Stimulated activated CD8-positive, alpha-beta memory T cell treated with anti-CD3 and anti-CD28 coated beads, Interleukin-7, amount 100 ng/mL, for 1 hour (primary cell): ENCODE results near the gene ECT2L.

Experiments
- DNase-seq, 2 donors: peaks; one replicate each; pipeline ENCODE4 v3.0.0-alpha.2; 2020; ENCODE audit warnings: low read depth in 2 of 2

ECT2L gene

DNA sequence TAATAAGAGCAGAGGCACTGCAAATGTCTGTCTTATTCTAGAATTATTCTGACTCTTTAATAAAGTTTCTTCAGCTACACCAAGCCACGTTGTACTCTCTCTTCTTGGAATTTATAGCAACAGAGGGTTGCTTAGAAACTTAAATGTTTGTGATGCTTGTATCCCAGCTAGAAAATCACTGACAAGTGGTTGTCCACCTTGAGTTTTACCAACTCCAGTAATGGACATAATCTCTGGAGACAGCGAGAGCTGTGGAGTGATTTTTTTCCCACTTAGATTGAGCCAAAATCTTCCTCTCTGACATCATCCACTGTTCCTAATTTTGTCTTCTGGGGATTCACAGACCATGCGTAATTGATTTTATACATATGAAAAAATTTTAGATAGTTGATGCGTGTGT is 8.0 kb downstream of the ECT2L start:
- no peak for DNase-seq

DNA sequence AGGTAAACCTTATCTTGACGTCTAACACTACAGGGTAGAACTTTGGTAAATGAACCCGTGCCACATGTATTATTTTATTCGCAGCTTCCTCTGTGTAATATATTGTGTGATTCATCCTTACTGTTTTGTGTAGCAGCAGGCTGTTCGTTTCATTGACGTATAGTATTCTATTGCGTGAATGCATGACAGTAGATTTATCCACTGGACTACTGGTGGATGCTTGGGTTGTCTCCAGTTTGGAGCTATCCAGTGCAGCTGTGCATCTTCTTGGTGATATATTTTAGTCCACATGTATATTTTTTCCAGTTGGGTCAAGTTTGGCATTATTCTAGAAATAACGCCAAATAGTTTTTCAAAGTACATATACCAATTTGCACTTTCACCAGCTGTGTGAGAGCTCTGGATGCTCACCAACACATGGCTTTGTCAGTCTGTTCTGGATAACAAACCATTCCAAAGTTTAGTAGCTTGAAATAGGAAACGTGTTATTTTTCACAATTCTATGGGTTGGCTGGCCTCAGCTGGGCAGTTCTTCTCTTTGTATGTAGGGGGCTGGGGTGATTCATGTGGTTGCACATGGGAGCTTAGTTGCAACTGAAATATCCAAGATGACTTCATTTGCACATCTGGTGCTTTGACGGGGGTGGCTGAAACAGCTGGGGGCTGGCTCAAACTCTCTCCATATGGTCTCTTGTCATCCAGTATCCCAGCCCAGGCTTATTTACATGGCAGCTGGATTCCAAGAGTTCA is 9.3 kb downstream of the ECT2L start:
- no peak for DNase-seq

DNA sequence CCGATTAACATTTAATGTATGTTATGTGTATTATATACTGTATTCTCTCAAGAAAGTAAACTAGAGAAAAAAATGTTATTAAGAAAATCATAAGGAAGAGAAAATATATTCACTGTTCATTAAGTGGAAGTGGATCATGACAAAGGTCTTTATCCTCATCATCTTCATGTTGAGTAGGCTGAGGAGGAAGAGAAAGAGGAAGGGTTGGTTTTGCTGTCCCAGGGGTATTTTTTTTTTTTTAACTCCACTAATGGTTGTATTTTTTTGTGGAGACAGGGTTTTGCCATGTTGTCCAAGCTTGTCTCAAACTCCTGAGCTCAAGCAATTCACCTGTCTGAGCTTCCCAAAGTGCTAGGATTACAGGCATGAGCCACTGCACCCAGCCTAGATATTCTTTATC is 11.0 kb downstream of the ECT2L start:
- DNase-seq, result no peak

DNA sequence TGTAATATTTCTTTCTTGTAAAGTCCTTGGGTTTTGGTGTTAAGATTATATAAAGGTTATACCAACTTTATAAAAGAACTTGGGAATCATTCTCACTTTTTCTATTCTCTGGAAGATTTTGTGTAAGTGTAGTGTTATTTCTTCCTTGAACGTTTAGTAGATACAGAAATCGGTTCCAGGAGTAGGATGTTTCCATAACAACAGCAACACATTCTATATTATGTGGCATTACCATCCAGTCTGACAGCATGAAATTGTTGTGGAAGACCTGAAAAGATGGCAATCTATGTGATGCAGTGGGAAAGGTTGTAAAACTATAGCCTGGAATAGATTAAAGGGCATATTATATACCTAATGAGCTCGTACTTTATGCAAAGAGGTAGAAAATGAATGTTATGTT is 13.8 kb downstream of the ECT2L start:
- DNase-seq, result no peak

DNA sequence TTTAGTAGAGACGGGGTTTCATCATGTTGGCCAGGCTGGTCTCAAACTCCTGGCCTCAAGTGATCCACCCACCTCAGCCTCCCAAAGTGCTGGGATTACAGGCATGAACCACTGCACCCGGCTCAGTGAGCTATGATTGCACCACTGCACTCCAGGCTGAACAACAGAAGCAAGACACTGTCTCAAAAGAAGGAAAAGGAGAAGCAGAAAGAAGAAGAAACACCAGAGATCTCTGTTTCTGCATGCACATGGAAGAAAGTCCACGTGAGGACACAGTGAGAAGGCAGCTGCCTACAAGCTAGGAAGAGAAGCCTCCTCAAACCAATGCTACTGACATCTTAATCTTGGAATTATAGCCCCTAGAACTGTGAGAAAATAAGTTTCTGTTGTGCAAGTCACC is 16.0 kb downstream of the ECT2L start:
- no peak for DNase-seq

DNA sequence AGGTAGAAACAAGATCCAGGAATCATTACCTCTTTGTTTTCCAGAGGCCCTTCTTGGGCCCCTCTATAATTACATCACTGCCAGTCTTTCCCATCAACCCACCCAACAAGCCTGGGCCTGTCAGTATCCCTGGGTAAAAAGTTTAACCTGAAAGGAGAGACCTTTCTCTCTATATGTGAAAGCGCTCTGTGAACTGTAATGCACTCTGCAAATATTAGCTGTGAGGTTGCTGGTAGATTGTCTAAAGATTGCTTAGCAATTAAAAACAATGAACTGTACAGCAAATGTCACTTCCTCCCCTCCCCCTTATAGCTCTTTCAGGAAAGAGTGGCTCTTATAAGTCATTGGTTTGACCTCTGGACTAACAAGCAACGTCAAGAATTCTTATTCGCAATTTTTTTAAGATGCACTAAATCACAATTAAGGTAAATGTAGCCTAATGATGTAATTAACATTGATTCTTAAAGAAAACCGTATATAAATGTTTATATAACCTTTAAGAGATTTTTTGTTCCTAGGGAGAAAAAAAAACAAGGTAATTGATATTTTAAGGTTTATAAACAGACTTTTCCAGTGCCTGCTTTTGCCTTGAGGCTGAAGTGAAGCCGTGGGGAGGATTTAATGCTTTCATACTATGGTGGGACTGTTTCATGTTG is 18.4 kb downstream of the ECT2L start:
- no peak for DNase-seq

DNA sequence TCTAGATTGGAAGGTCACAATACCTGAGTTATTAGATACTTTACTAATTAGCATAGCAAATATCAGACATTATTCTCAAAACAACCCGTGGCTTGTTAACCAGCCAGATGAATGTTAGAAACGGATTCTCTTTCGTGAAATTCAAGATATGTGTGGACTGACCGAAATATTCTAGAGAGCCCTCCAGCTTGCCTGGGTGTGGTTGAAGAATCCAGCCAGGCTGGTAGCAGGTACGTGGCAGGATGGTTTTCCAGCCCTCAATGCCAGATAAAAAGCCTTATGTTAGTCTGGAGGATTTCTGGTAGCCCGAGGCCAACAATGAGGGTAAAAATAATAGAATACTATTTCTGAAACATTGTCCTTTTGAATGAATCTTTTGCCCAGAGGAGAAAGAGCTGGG is 19.3 kb downstream of the ECT2L start:
- DNase-seq, result no peak

DNA sequence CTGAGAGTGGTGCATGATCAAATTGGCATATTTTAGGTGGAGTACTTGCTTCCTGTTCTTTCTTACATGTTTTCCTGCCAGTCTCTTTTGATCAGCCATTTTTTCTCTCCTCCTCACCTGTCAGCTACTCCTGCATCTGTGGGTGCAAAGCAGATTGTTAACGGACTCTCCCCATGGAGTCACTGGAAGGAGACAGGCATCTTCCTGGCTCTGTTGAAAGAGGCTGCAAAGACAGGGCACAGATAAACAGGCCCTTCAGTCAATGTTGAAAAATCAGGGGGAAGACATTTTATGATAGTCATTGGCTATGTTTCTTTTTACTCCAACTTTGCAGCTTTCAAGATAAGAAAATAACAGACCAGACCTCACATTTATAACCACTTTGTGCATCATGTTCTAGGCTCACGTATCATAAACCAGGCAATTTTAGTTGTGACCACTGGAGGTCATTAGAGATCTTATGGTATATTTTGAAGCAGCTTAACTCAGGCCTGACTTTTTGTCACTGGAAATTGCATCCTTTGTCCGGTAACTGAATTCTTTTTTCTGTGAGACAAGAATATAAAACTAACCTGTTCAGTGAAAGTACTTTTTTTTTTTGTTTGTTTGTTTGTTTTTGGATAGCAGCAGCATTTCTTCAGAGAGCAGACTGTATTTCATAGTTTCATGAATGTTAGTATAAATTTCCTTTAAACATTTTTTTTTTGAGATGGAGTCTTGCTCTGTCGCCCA is 20.1 kb downstream of the ECT2L start:
- DNase-seq, result no peak

DNA sequence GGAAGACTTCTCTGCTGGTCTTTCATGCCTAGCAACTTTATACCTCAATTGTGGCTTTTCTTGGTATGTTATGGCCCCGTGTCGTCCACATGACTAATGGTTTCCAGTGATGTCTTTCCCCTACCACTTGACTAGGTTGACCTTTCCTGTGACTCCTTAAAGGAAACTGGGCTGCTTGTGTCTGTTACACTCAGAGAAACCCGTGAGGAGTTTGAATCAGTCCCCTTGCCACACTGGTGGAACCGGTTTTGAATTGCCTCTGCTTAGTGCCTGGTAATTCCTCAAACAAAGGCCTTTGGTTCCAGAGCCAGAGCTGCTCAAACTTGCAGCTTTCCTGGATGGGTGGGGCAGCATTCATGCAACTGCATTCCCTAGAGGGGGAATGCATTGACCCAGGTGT is 21.9 kb downstream of the ECT2L start:
- no peak for DNase-seq

DNA sequence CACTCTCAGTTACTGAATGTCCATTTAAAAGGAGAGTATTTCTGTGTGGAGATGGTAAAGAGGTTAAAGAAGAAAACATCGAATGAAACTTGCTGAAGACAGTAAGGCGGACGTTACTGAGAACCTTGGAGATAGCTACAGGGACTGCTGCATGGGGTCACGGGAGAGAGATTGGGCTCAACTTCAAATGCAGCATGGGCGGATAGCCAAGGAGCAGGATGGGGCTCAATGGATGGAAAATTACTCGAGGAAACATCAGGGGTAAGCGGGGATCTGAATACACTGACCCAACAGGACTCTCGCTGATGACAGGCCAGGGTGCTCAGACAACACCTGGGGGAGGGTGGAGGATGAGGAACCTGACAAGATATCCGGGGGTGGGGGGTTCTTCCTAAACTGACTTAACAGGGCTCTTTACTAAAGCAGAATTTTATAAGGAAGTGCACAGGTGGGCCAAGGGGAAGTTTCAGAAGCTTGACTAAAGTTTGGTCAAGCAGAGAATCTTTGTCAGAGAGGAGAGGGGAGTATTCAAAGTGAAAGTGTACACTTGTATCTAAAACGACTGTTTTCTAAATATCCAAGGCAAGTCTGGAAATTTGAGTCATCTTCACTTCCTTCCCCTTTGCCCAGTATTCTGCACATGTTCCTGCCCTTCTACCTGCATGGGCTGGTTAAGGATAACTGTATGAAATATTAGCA is 22.8 kb downstream of the ECT2L start:
- no peak for DNase-seq

DNA sequence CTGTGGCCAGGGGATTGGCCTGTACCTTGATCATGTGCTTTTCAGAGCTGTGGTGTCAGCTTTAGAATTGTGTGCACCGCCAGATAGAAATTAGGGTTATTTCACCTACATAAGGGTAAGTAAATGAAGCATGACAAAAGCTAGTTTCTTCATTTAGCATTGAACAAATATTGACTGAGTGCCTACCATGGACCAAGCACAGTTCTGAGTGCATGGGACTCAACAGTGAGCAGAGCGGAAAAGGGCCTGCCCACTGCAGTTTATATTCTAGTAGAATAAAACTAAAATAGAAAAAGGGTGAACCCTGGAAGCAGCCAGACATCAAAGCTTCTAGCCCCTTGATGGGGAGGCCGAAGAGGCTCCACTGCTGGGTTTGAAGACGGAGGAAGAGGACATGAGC is 25.6 kb downstream of the ECT2L start:
- DNase-seq, result no peak

DNA sequence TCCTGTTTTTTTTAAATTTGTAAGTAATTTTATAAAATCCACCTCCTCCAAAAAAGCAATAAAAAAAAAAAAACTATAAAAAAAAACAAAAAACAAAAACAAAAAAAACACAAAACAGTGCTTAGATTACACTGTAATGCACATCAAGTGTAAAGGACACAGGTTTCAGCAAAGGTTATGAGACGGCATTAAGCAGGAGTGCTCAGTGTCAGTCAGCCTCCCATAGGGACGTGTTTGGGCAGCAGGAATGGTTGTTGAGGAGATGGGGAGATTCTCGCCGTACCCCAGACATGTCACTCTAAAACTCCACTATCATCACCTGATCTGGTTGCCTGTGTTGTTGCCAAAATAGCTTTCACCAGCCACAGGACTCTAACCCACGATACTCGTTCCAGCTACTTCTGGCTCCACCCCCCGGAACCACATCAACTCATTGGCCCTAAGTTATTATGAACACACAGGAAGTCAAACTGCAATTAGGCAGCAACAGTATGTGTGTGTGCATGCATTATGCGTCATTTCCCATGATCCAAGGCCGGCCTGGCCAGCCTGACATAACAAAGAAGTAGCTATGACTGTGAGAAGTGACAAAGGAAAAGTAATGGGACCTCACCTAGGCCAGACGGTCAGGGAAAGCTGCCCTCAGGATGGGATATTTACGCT is 28.7 kb downstream of the ECT2L start:
- DNase-seq, result no peak

DNA sequence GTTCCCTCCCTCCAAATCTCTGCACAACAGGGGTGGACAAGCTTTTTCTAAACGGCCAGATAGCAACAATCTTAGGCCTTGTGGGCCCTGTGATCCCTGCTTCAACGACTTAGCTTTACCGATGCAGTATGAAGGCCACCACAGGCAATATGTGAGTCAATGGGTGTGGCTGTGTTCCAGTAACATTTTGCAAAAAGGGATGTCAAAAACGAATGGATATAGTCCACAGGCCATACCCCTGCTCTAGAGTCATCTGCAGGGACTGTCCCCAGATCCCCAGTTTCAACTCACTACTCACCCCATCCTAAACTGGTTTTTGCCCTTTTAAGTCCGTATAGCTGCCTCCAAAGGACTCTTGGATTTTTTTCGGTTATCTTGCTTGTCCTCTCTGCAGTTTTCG is 34.4 kb downstream of the ECT2L start:
- DNase-seq, result no peak

DNA sequence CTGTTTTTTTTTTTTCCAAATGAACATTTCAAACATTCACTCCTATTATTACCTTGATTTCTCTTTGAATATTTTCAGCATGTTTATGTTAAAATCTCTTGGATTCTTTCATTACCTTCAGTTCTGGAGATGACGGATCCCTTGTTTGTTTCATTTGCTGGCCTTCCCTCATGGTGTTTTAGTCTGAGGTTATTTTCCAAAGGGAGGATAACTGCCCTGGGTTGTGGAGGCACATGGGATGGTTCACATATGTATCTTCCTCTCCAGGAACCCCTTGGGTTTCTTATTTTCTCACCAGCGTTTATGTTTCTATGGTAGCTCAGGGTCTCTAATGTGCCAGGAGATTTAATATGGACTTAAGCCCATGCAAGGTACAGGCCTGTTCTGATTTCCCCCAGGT is 36.3 kb downstream of the ECT2L start:
- DNase-seq, result no peak

DNA sequence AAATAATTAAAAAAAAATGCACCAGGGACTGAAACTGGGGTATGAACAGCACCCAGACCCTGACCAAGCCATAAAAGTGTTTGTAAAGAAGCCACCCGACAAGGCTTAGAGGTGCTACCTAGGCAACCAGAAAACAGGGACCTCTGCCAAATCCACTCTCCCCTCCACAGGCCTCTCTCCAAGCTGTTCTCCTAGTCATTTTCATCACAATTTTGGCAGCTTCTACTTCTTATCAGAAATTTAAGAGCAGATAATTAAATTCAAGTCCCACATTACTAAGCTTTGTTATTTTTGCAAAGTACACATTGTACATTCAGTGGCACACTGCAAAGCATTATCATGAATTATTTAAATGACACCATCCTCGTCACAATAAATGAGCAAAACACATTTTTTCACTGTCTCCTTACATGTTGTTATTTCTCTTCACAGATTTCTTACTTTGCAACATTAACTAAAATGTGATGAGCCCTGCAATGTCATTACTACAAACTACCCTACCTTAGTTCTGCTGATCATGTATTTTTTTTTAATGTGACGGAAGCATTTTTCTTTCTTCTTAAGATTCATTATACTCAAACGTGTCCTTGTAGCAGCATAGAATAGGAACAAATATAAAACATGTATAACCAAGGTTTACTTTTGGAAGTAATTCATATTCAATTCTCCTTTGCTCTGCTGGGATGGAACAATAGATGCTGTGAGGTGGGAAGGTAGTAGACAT is 38.1 kb downstream of the ECT2L start:
- no peak for DNase-seq

DNA sequence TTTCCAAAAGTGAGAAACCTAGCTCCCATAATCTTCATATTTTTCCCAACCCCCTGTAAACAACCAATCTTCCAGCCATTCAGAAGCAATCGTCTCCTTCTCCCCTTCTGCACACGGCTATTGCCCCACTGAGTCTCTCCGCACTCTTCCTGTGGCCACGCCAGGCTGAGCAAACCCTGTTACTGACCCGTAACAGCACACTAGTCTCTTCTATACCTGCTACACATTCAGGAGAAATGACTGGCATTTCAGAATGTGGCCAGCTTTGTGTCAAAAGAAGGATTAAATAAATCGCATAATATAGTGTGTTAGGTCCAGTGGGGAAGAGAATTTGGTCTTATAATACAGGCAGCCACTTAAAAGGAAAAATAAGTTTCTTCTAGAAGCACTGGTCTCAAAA is 41.4 kb downstream of the ECT2L start:
- no peak for DNase-seq

DNA sequence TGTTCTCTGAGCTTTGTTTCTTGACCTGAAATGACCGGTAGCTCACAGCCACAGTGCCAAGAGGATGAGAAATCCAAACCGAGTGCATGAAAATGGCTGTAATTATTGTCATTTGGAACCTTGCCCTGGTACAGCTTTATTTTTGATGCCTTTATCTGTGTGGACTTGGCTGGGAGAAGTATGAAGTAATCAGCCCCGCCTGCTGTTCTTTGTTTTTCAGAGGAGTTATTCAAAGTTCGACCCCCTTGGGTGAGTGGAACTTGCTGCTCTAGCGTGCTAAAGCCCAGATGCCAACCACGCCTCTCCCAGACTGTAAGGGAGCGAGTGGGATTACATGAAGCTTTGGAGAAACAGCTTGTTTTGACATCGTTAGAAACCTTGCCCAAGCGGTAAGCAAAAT is 48.3 kb downstream of the ECT2L start:
- DNase-seq, result no peak

DNA sequence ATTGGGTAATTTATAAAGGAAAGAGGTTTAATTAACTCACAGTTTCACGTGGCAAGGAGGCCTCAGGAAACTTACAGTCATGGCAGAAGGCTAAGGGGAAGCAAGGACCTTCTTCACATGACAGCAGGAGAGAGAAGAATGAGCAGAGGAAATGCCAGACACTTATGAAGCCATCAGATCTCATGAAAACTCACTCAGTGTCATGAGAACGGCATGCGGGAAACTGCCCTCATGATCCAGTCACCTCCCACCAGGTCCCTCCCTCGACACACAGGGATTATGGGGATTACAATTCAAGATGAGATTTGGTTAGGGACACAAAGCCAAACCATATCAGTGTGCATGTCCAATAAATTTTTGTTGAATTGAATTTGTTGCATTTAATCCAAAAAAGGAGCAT is 52.0 kb downstream of the ECT2L start:
- no peak for DNase-seq

DNA sequence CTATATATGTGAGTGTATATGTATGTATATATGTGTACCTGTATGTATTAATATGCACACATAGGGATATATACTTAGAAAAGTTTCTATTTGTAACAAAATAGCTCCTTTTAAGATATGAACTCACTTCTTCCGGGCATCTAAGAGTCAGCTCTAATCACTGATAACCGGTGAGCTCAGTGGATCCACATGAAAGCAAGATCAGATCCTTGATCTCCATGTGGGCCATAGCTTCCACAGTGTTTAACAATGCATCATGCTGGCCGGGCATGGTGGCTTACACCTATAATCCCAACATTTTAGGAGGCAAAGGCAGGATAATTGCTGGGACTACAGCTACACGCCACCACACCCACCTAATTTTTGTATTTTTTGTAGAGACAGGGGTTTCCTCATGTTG is 52.6 kb downstream of the ECT2L start:
- no peak for DNase-seq

DNA sequence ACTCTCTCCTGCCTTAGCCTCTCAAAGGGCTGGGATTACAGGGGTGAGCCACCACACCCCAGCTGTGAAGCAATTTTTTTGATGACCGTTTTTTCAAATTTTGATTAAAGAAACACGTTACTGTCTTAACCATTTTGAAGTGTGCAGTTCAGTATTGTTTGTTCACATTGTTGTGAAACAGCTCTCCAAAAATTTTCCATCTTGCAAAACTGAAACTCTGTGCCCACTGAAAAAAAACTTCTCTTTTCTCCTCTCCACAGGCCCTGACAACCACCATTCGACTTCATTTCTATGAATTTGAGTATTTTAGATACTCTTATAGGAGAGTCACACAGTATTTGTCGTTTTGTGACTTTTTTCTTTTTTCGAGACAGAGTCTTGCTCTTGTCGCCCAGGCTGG is 53.9 kb downstream of the ECT2L start:
- no peak for DNase-seq

DNA sequence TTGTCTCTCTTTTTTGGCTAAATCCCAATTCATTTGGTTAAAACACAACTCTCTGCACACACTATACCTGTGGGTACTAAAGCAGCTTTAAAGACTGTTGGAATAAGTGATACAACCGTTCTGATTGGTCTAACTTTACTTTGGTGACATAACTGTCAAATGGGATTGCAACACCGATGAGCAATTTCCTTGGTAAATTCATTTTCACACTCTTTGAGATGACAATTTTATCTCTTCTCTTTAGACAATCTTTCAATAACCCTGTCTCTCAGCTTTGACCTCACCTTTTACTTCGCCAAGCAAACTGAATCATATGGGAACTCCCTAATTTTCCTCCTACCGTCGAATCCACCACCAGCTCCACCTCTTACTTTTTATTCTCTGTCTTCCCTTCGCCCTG is 60.8 kb downstream of the ECT2L start:
- DNase-seq, result no peak
